ENCODE data around the gene CANT1. TPM values are rescaled to one million over a fixed set of nuclear protein-coding genes. Genes with fewer than 3 reads are reported as not detected.

The CANT1 gene
- total and polyA plus RNA-seq, 2 of the 13 experiments (the other 11 are each of a cell fraction or from before 2014, with no cell fraction given) = 34.1 to 42.1 TPM

GRCh38 chr17:78986649-78987328, 22.8 kb downstream of the CANT1 start (continued):
- TF ChIP-seq MEIS1 (CRISPR knock-in tag; IDR thresholded peaks at IDR 0.05; ENCODE audit: borderline replicate concordance) = no peak
- no peak for TF ChIP-seq SP2 (CRISPR knock-in tag; IDR thresholded peaks at IDR 0.05)
- TF ChIP-seq ZNF101 (CRISPR knock-in tag; IDR thresholded peaks at IDR 0.05; ENCODE audit: borderline replicate concordance, low read depth) = no peak
- TF ChIP-seq HNRNPK (IDR thresholded peaks at IDR 0.05; ENCODE audit: low read depth, low read length, poor library complexity, severe bottlenecking) = no peak
- TF ChIP-seq ZBTB1 (CRISPR knock-in tag; IDR thresholded peaks at IDR 0.05; ENCODE audit: borderline replicate concordance) = no peak
- TF ChIP-seq CEBPB (IDR thresholded peaks at IDR 0.05; ENCODE audit: borderline replicate concordance, low read depth, low read length) = no peak
- TF ChIP-seq ZNF878 (CRISPR knock-in tag; IDR thresholded peaks at IDR 0.05) = no peak
- TF ChIP-seq RAD21 (CRISPR knock-in tag; IDR thresholded peaks at IDR 0.05) = no peak
- TF ChIP-seq ZNF503 (CRISPR knock-in tag; IDR thresholded peaks at IDR 0.05) = no peak
- TF ChIP-seq ZFP36L2 (CRISPR knock-in tag; IDR thresholded peaks at IDR 0.05) = no peak
- no peak for TF ChIP-seq GPN1 (CRISPR knock-in tag; IDR thresholded peaks at IDR 0.05; ENCODE audit: borderline replicate concordance)
- TF ChIP-seq ZNF770 (CRISPR knock-in tag; IDR thresholded peaks at IDR 0.05) = no peak
- no peak for TF ChIP-seq ZNF142 (CRISPR knock-in tag; IDR thresholded peaks at IDR 0.05)
- TF ChIP-seq ZNF687 (CRISPR knock-in tag; IDR thresholded peaks at IDR 0.05) = no peak
